ENCODE results near the gene RAB6A. TPM values are rescaled to one million over a fixed set of nuclear protein-coding genes. Genes with fewer than 3 reads are reported as not detected.
"Not testable (repeated sequence)": the region's sequence is repeated elsewhere in the genome, so short reads cannot be mapped to it uniquely, and the experiment has no call there.

Gene RAB6A
- total RNA-seq, 1 experiment from 2014 or later = 105 TPM

DNA sequence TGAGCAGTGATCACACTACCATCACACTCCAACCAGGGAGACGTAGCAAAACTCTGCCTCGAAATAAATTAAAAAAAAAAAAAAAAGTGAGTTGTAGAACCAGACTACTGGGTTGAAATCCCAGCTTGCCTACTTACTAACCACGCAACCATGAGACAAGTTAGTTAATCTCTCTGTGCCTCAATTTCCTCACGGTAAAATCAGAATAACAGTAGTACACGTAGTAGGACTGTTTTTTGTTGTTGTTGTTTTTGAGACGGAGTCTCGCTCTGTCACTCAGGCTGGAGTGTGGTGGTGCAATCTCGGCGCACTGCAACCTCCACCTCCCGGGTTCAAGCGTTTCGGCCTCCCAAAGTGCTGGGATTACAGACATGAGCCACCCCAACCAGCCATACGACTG is 14.2 kb downstream of the RAB6A start:
- TF ChIP-seq, protein P1, sequence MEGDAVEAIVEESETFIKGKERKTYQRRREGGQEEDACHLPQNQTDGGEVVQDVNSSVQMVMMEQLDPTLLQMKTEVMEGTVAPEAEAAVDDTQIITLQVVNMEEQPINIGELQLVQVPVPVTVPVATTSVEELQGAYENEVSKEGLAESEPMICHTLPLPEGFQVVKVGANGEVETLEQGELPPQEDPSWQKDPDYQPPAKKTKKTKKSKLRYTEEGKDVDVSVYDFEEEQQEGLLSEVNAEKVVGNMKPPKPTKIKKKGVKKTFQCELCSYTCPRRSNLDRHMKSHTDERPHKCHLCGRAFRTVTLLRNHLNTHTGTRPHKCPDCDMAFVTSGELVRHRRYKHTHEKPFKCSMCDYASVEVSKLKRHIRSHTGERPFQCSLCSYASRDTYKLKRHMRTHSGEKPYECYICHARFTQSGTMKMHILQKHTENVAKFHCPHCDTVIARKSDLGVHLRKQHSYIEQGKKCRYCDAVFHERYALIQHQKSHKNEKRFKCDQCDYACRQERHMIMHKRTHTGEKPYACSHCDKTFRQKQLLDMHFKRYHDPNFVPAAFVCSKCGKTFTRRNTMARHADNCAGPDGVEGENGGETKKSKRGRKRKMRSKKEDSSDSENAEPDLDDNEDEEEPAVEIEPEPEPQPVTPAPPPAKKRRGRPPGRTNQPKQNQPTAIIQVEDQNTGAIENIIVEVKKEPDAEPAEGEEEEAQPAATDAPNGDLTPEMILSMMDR (conservative IDR thresholded peaks at IDR 0.05; ENCODE audit: low read depth, low read length) = no peak
- TF ChIP-seq EZH2 (IDR thresholded peaks at IDR 0.05; ENCODE audit: borderline replicate concordance, low read depth, low read length, poor library complexity, severe bottlenecking) = no peak
- DNase-seq (ENCODE audit: low spot score) = no peak
- Histone ChIP-seq H3K36me3 (ENCODE audit: insufficient read depth, low read length, poor library complexity, severe bottlenecking) (no peaks in the 10 kb centered on the region), H3K4me3 (ENCODE audit: low read depth, low read length, poor library complexity, severe bottlenecking) (no peak overlapping the region), H3K27ac (ENCODE audit: low read depth, low read length, poor library complexity, severe bottlenecking) (no peak overlapping the region), H3K9me3 (ENCODE audit: low read depth, low read length, poor library complexity, severe bottlenecking) (no peaks in the 10 kb centered on the region), H3K27me3 (replicated peaks; ENCODE audit: insufficient read depth, low read depth, low read length, poor library complexity) (no peaks in the 10 kb centered on the region), H3K4me1 (ENCODE audit: insufficient read depth, low read length, poor library complexity, severe bottlenecking) (no peaks in the 10 kb centered on the region)
- ChIA-PET CTCF (no interaction called here), POLR2A (ENCODE audit: low non-redundant PET) (no interaction called here)
- no TSS peak for BruUV-seq (replicated peaks)
- intact Hi-C loops (cut with micrococcal nuclease; ENCODE audit: unreplicated experiment) = no loop called here

DNA sequence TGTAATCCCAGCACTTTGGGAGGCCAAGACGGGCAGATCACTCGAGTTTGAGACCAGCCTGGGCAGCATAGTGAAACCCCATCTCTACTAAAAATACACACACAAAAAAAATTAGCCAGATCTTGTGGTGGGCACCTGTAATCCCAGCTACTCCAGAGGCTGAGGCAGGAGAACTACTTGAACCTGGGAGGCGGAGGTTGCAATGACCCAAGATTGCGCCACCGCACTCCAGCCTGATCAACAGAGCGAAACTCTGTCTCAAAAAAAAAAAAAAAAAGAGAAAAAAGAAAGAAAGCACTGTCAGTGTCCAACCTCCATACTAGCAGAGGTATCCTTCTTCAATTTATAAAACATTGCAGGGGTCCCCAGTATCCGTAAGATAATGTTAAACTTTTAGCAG is 17.8 kb downstream of the RAB6A start:
- POLR2A ChIA-PET (ENCODE audit: low non-redundant PET) = no interaction called here
- no peak for DNase-seq (ENCODE audit: low spot score)
- no peak overlapping the region for H3K4me3 ChIP-seq (ENCODE audit: low read depth, low read length, poor library complexity, severe bottlenecking)
- CTCF ChIA-PET = no interaction called here
- no peaks in the 10 kb centered on the region for H3K27me3 ChIP-seq (replicated peaks; ENCODE audit: insufficient read depth, low read depth, low read length, poor library complexity)
- no peaks in the 10 kb centered on the region for H3K36me3 ChIP-seq (ENCODE audit: insufficient read depth, low read length, poor library complexity, severe bottlenecking)
- intact Hi-C loops (cut with micrococcal nuclease; ENCODE audit: unreplicated experiment) = no loop called here
- no peak for TF ChIP-seq EZH2 (IDR thresholded peaks at IDR 0.05; ENCODE audit: borderline replicate concordance, low read depth, low read length, poor library complexity, severe bottlenecking)
- TF ChIP-seq, protein P1 (conservative IDR thresholded peaks at IDR 0.05; ENCODE audit: low read depth, low read length) = no peak
- H3K27ac ChIP-seq (ENCODE audit: low read depth, low read length, poor library complexity, severe bottlenecking) = no peak overlapping the region
- no TSS peak for BruUV-seq (replicated peaks)
- H3K4me1 ChIP-seq (ENCODE audit: insufficient read depth, low read length, poor library complexity, severe bottlenecking) = no peaks in the 10 kb centered on the region
- H3K9me3 ChIP-seq (ENCODE audit: low read depth, low read length, poor library complexity, severe bottlenecking) = no peaks in the 10 kb centered on the region

DNA sequence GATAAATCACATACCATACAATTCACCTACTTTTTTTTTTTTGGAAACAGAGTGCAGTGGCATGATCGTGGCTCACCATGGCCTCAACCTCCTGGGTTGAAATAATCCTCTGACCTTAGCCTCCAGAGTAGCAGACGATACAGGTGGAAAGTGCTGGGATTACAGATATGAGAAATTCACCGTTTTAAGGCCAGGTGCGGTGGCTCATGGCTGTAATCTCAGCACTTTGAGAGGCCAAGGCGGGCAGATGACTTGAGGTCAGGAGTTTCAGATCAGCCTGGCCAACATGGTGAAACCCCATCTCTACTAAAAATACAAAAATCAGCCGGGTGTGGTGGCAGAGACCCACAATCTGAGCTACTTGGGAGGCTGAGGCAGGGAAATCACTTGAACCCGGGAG is 24.9 kb downstream of the RAB6A start:
- H3K4me3 ChIP-seq (ENCODE audit: low read depth, low read length, poor library complexity, severe bottlenecking); H3K4me1 ChIP-seq (ENCODE audit: insufficient read depth, low read length, poor library complexity, severe bottlenecking); CTCF ChIA-PET; BruUV-seq (replicated peaks); H3K27ac ChIP-seq (ENCODE audit: low read depth, low read length, poor library complexity, severe bottlenecking); intact Hi-C loops (cut with micrococcal nuclease; ENCODE audit: unreplicated experiment); H3K9me3 ChIP-seq (ENCODE audit: low read depth, low read length, poor library complexity, severe bottlenecking); DNase-seq (ENCODE audit: low spot score); H3K36me3 ChIP-seq (ENCODE audit: insufficient read depth, low read length, poor library complexity, severe bottlenecking); H3K27me3 ChIP-seq (replicated peaks; ENCODE audit: insufficient read depth, low read depth, low read length, poor library complexity): not testable (repeated sequence)
- POLR2A ChIA-PET (ENCODE audit: low non-redundant PET) = interaction anchor here (0.7 kb wide), 1 partner anchor 52 kb away, joined by 3 read pairs; no protein-coding TSS in a partner anchor

DNA sequence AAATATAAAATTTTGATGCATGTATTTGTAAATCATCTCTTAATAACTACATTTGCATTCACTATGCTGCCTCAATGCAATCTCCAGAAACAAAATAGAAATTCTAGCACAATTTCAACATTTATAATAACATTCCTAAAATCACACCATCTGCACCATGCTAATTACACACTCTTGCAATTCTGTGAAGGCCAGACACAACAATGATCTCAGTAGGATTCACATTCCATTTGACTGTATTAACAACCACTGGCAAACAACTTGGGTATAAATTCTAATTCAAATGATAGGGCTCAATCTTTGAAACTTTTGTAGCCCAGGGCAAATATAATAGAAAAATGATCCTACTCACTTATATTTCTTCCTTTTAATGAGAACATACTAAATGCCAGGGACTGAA is 25.9 kb downstream of the RAB6A start:
- intact Hi-C loops (cut with micrococcal nuclease; ENCODE audit: unreplicated experiment) = no loop called here
- no TSS peak for BruUV-seq (replicated peaks)
- TF ChIP-seq, protein P1 (conservative IDR thresholded peaks at IDR 0.05; ENCODE audit: low read depth, low read length) = no peak
- TF ChIP-seq EZH2 (IDR thresholded peaks at IDR 0.05; ENCODE audit: borderline replicate concordance, low read depth, low read length, poor library complexity, severe bottlenecking) = no peak
- no peak overlapping the region for H3K4me3 ChIP-seq (ENCODE audit: low read depth, low read length, poor library complexity, severe bottlenecking)
- ChIA-PET CTCF (no interaction called here), POLR2A (ENCODE audit: low non-redundant PET) (no interaction called here)
- no peaks in the 10 kb centered on the region for H3K4me1 ChIP-seq (ENCODE audit: insufficient read depth, low read length, poor library complexity, severe bottlenecking)
- no peaks in the 10 kb centered on the region for H3K27me3 ChIP-seq (replicated peaks; ENCODE audit: insufficient read depth, low read depth, low read length, poor library complexity)
- no peak for DNase-seq (ENCODE audit: low spot score)
- H3K9me3 ChIP-seq (ENCODE audit: low read depth, low read length, poor library complexity, severe bottlenecking) = no peaks in the 10 kb centered on the region
- no peak overlapping the region for H3K27ac ChIP-seq (ENCODE audit: low read depth, low read length, poor library complexity, severe bottlenecking)
- no peaks in the 10 kb centered on the region for H3K36me3 ChIP-seq (ENCODE audit: insufficient read depth, low read length, poor library complexity, severe bottlenecking)

DNA sequence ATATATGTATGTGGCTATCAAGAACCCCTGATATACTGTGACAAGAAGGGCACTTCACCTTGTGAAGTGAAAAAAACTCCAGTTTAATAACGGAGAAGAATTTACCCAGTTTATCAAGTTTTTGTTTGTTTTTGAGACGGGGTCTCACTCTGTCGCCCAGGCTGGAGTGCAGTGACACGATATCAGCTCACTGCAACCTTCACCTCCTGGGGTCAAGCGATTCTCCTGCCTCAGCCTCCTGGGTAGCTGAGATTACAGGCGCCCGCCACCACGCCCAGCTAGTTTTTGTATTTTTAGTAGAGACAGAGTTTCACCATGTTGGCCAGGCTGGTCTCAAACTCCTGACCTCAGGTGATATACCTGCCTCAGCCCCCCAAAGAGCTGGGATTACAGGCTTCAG is 26.9 kb downstream of the RAB6A start:
- BruUV-seq (replicated peaks); intact Hi-C loops (cut with micrococcal nuclease; ENCODE audit: unreplicated experiment); POLR2A ChIA-PET (ENCODE audit: low non-redundant PET): not testable (repeated sequence)

DNA sequence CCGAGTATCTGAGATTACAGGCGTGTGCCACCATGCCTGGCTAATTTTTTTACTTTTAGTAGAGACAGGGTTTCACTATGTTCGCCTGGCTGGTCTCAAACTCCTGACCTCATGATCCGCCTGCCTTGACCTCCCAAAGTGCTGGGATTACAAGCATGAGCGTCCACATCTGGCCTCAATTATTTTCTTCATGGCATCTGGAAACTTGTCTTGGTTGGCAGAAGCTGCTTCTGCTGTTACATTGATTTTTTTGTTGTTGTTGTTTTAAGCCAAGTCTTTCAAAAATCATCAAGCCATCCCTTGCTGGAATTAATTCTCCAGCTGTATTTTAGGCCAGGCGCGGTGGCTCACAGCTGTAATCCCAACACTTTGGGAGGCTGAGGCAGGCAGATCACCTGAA is 27.9 kb downstream of the RAB6A start:
- BruUV-seq (replicated peaks); H3K4me1 ChIP-seq (ENCODE audit: insufficient read depth, low read length, poor library complexity, severe bottlenecking); H3K27ac ChIP-seq (ENCODE audit: low read depth, low read length, poor library complexity, severe bottlenecking); DNase-seq (ENCODE audit: low spot score); POLR2A ChIA-PET (ENCODE audit: low non-redundant PET); CTCF ChIA-PET; H3K9me3 ChIP-seq (ENCODE audit: low read depth, low read length, poor library complexity, severe bottlenecking); H3K36me3 ChIP-seq (ENCODE audit: insufficient read depth, low read length, poor library complexity, severe bottlenecking); H3K4me3 ChIP-seq (ENCODE audit: low read depth, low read length, poor library complexity, severe bottlenecking); intact Hi-C loops (cut with micrococcal nuclease; ENCODE audit: unreplicated experiment); H3K27me3 ChIP-seq (replicated peaks; ENCODE audit: insufficient read depth, low read depth, low read length, poor library complexity): not testable (repeated sequence)

More for the DNA sequence above, 26.9 kb downstream of the RAB6A start:
- H3K27ac ChIP-seq (ENCODE audit: low read depth, low read length, poor library complexity, severe bottlenecking); H3K36me3 ChIP-seq (ENCODE audit: insufficient read depth, low read length, poor library complexity, severe bottlenecking); DNase-seq (ENCODE audit: low spot score); CTCF ChIA-PET; H3K4me1 ChIP-seq (ENCODE audit: insufficient read depth, low read length, poor library complexity, severe bottlenecking); H3K9me3 ChIP-seq (ENCODE audit: low read depth, low read length, poor library complexity, severe bottlenecking); H3K27me3 ChIP-seq (replicated peaks; ENCODE audit: insufficient read depth, low read depth, low read length, poor library complexity); H3K4me3 ChIP-seq (ENCODE audit: low read depth, low read length, poor library complexity, severe bottlenecking): not testable (repeated sequence)

Measured in A673 (cell line).